Ureter (tissue), 1 donor: Measurements from ENCODE around the gene PDE11A. TPM values are rescaled to one million over a fixed set of nuclear protein-coding genes. Genes with fewer than 3 reads are reported as not detected.

Experiments used
- DNase-seq: peaks from one replicate; pipeline ENCODE4 v3.0.0-alpha.2; 2020; ENCODE audit warnings: low spot score
- total RNA-seq: library from RNA; stranded (reverse); gene quantifications from one replicate; pipeline ENCODE4 v1.2.4, GENCODE V29; 2023
- donor health status: DM: yes; HTN: yes; CAD: no.

The PDE11A gene
- total RNA-seq, 1 donor from 2014 or later = 2.2 TPM

DNA sequence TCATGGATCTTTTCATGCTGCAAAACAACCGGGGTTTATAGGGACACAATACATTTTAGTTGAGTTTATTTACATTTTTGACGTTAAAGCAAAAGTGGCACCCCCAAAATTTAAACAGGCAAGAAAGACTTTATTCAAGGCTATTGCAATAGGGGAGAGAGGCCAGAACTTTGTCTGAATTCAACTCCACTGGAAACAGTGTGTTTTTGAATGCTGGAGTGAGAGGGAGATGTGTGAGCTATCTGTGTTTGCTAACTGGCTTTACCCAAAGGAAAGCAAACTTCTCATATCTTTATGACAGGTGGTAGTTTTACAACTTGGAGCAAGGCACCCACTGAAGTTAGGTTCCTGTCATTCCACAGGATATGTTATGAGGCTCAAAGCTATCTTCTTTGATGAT is 472.6 kb downstream of the PDE11A start:
- DNase-seq = no peak

DNA sequence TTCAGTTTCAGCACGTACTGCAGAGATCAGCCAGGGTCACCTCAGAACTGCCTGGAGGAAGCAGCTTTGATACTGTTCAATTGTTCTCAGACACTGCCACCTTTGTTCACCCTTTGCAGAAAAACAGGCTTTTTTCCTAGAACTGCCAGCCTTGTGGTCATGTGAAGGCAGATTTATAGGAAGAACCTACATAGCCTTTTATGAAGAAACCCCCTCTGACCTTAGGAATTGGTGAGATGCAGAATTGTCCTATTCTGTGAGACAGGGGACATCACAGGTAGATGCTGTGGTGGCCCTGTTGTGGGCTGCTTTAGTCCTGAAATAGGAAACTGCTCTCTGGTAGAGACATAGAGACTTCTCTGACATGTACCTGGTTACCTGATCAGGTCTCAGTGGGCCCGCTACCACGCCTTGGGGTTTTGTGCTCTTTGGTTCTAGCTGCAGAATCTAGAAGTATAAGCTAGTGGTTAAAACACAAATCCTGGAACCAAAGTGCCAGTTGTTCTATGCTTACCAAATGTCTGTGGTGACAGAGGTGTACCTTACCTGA is 473.4 kb downstream of the PDE11A start:
- no peak for DNase-seq

DNA sequence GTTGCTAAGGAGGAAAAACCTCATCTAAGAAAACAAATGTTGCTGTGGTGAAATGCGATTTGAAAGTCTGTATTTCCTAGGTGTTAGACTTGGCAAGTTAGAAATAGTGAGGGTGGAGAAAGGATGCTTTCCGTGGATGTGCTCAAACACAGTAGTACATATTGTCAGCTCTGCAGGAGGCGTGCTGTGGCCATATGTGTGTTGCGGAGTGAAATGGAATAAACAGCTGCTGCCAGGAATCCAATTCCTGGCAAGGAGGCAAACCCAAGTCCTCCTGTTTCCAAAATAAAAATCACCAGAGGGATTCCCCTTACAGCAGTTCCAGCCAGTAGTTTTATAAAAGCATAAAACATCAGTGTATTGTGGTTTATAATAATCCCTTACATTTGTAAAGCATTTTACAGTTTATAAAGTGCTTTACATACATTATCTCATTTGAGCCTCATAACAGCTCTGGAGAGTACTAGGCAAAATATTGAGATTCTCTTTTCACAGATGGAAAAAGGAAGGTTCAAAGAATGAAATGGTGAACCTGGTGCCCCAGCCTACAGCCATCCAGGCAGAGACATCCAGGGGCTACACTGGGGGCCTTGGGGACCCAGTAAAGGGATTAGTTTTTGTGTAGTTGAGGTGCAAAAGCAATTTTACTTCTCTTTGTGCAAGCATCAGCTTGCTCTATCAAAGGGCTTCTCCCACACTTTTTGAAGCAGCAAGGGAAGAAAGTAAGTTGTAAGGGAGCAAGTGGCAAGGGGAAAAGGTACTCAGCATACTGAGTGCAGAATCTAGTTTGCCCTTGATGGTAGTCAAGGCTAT is 474.0 kb downstream of the PDE11A start:
- no peak for DNase-seq

DNA sequence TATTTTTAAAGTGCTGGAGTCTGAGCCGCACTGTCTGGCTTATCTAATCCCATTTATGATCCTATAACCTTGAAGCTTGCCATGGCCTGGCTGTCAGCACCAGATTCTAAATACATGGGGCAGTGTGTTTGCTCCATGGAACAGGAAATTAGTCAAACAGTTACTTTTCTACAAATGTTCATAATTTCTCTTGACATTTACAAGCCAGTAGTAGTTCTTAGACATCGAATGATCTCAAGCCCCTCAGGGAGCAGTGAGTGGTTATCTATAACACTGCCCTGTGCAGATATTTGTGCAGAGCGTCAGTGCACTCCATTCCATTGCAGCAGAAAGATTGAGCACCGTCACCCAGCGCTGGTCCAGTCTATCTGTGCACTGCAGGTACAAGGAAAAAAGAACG is 474.8 kb downstream of the PDE11A start:
- no peak for DNase-seq

DNA sequence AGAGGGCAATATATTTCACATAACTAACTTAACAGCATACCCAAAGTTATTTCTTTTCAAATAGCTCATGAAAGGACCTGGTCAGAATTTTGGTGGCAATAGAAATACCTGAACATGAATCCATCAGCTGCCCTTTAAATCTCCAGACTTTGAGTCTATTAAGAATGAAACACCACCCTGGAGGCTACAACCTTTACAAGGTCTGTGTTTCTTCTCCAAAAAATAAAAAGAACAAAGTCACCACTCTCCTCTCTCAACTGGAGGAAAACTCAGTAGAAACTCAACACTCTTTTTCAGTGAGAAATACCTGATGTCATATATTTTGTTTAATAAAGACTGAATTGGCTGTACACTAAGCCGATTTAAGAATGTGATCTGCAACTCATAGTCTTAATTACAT is 475.7 kb downstream of the PDE11A start:
- no peak for DNase-seq

DNA sequence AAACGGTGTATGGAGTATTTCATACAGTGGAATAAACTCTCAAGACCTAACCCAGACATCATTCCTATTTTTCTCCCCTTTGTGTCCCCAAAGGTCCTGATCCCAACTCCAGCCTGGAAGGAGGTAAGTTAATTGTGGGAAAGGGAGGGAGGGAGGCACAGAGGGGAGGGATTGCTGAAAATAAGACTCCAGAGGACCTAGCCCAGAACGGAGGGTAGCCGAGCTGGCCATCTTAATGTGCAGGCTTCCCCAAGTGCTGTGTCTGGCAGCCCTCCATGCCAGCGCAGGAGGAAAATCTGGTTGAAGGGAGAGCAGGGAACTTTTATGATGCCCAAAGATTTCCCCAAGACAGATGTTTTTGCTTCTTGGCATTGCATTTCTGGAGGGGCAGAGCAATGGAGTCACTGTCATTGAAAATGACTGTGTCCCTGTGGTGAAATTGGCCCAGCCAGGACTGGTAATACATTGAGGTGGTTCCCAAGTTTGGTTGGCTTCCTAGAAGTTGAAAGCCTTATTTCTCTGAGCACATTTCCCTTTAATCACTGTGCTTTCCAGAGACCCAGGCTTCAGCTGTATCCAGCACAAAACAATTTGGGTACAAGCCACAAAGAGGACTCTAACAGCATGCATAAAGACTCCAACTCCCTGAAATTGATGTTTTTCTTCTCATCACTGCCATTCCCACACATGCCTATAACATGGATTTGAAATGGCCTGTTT is 477.3 kb downstream of the PDE11A start:
- no peak for DNase-seq

DNA sequence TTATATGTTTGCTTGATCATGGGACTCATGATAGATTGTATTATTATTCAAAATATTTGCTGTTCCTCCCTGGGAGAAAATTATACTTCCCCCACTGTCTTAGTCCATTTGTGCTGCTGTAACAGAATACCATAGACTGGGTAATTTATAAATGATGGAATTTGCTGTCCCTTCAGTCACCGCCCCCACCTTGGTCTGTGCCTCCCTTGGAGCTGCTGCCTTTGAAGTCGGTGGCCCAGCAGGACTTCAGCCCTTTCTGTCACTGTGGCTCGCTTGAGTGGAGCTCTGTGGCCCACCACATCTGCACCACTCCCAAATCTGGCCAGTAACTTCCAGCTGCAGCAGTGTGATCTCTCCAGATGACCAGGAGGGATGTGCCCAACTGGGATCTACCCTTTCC is 479.2 kb downstream of the PDE11A start:
- no peak for DNase-seq

DNA sequence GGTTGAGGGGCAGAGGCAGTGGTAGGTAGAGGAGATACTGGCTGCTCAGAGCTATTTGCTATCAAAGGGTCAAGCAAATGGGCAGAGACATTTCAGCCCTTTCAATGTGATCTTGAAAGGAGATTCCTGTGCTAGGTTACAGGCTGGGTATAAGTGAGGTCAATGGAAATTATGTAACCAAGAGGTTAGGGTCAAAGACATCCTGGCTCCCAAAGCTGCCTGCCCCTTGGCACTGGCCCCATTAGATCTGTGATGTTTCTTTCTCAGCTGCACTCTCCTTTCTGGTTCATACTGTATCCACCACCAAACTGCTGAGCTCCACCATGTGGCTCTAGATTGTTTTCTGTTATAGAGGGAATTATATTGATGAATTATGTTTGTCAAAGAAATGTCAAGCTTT is 479.6 kb downstream of the PDE11A start:
- DNase-seq = no peak

DNA sequence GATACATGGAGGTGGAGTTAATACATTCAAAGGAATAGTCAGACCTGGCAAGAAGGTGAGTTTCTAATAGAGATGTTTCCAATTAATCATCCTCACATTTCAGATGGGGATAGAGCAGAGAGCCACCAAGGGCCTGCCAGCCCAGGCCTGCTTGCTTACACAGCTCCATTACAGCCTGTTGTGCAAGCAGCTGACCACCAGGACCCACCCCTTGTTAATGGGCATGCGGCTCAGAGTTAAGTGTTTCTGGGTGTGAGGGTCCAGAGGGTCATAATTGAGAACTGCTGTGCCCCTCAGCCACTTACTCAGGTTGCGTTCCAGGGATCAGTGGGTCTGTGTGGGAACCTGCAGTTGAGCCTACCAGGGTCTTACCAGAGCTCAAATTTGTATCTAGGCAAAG is 480.2 kb downstream of the PDE11A start:
- DNase-seq = no peak

DNA sequence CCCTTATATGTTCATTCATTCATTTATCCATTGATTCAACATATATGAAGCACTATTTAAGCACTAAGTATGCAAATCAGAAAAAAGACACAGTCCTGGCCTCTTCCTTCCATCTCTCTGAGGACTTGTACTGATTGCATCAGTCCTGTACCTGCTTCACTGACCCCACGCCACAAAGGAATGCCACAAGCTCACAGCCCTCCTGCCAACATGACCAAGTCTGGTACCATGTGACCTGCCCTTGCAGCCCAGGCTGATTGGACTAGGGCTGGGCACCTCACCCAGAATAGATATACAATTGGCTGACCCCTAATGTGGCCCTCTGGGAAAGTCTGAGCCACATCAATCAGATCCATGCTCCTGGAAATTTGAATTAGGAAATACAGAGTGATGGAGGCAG is 483.4 kb downstream of the PDE11A start:
- DNase-seq = no peak

DNA sequence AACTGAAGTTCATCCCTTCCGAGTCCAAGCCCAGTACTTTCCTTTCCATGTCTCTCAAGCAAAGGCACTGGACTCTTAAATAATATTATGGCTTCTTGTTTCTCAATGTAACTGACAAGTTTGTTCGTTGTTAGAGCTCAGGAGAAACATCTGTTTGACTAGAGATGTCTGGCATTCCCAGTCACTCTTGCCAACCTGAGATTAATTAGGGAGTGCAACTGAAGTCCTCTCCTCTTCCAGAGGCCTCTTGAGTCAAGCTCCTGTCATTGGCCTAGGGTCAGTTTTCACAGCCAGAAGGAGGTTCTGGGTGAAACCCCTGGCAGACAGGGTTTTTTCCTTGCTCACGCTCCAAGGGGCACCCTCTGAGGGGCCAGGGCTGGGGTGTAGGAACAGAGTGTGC is 483.9 kb downstream of the PDE11A start:
- no peak for DNase-seq

DNA sequence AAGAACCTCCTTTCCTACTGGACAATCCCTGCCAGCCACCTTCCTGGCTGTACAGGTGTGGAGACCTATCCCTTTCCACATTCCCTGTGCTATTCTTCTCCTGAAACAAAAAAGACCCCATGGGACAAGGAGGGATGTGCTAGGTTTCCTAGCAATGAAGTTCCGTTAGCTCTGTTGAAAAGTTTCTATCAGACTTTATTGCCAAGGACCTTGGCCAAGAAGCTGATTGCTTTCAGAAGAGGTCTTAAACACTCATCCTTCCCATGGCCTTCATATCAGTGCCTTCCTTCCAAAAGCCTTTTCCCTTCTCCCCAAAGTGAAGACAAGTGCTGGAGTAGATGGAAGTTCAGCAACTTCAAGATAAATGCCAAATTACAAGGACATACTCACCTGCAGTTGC is 485.2 kb downstream of the PDE11A start:
- DNase-seq = no peak

DNA sequence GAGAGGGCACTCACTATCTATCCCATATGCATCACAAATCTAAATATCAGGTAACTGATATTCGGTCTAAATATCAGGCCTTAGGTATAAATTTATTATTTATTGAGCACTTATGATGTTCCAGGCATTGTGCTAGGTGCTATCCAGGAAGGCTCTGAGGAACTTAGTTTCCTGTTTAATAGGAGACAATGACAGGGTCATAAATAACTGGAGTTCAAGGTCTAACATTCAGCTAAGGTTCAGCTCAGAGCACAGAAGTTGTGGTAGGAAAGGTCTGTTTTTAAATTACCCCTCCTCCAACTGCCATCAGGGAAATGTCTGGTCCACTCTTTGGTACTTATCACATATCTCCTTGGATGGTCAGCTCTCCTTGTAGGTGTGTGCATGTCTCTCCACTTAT is 486.4 kb downstream of the PDE11A start:
- no peak for DNase-seq

DNA sequence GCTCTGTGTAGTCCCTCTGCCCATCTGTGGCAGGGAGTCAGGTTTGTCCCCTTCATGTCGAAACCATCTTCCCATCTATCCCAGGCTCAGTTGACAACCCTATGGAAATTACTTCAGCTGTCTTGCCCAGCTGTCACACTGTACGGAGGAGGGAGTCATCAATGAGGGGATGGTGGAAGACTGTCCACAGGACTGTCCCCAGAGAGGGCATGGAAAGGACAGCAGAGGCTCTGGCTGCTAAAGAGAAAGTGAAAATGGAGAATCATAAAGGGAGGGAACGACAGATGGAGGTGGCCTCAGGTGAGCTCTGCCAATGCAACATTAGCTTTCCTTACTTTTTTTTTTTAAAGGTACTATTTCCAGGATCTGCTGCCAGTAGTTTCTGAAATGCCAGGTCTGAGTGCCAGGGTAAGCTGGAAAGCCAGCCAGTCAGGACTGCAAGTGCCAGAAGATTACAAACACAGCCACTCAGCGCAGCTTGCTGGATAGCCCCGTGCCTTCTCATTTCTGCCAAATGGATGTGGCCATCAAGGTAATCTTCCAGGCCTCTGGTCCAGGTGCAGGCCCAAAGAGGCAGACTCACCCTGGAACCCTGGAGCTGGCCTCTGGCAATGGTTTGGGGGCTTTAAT is 487.2 kb downstream of the PDE11A start:
- DNase-seq = no peak

DNA sequence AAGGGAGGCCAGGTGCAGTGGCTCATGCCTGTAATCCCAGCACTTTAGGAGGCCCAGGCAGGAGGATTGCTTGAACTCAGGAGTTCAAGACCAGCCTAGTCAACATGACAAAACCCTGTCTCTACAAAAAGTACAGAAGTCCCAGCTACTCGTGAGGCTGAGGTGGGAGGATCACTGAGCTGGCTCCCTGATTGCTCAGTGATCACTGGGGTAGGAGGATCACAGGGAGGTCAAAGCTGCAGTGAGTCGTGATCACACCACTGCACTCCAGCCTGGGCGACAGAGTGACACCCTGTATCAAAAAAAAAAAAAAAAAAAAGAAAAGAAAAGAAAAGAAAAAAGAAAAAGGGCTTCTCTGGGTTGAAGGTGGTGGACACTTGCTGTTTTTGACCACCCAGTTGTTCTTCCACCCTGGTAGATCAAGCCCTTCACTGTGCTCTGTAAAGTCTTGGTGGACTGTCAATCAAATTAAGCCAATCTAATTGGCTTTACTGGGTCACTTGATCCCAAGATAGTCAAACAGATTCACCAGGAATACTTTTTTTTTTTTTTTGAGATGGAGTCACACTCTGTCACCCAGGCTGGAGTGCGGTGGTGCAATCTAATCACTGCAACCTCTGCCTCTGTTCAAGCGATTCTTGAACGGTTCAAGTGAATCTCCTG is 488.4 kb downstream of the PDE11A start:
- DNase-seq = no peak

DNA sequence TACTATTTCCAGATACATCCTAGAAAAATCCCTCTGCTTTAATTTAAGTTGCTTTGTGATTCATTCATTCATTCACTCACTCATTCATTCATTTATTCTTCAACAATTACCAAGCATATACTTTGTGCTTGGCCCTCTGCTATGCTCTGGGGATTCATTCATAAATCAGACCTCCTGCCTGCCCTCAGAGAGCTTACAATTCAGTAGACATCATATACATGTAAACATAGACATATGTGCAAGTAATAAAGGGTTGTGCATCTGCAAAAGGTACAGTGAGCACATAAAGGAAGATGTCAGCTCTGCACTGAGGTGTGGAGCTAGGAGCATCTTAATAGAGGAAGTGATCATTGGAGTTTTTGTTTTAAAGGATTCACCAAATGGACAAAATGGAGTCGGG is 490.6 kb downstream of the PDE11A start:
- no peak for DNase-seq

DNA sequence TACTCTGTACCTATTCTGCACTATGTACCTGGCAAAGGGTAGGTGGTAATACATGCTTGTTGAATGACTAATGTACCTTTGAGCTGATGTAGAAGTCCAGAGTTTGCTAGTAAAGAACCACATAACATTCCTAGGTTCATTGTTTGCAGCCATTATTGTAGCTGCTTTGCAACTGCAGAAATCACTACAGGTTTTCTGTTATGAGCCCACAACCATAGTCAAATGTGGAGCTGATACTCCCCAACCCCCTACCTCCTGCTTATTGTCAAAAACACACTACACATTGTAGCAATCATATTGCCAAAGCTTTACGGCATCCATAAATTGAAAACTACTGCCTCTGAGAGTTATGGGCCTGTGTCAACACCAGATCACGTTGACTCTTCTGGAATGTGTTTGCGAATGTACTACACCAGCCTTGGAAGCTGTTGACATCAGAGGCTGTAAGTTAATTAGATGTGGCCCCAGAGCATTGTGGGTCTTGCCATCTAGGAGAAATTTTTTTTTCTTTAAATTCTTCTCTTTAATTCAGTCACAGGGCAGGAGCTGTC is 493.0 kb downstream of the PDE11A start:
- DNase-seq = no peak

DNA sequence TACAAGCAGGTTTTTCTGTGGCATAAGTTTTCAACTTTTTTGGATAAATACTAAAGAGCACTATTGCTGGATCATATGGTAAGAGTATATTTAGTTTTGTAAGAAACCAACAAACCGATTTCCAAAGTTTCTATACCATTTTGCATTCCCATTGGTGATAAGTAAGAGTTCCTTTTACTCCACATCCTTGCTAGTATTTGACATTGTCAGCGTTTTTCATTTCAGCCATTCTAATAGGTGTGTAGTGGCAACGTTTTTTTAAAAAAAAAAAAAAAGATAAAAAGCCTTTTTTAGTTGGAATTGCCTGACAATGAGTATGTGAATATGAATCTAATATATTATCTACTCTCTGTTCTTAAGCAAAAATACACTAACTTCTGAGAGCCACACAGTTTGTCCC is 494.1 kb downstream of the PDE11A start:
- no peak for DNase-seq

DNA sequence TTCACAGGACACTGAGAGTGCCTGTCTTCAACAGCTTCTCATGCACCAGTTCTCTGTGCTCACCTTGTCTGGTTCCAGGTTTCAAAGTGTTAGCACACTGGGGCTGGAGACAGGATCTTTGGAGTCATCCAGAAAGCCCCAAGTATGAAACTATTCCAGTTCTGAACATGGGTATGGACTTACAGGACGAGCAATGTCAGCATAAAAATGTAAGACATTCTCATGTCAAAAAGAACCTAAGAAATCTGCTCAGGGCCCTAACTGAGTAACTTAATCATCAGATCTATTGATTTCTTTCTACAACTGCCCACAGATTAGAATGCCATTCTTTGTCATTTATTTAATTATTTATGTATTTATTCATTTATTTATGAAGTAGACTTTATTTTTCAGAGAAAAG is 495.5 kb downstream of the PDE11A start:
- no peak for DNase-seq

DNA sequence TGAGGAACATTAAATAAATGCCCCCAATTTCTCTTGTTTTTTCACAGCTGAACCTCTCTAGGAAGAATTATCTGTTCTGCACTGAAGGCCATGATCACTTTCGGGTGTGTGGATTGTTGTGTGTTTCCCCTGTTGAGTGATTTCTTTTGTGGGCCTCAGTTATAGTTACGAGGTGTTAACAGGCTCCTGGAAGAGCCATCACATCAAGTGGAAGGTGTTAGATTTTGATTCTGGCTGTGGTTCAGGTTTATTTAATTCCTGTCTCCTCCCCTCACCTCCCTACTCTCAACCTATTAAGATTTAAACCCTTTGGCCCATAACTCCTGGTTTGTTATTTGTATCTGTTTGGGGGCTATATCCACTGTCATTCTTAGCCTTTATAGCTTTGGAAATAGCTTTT is 497.2 kb downstream of the PDE11A start:
- no peak for DNase-seq

DNA sequence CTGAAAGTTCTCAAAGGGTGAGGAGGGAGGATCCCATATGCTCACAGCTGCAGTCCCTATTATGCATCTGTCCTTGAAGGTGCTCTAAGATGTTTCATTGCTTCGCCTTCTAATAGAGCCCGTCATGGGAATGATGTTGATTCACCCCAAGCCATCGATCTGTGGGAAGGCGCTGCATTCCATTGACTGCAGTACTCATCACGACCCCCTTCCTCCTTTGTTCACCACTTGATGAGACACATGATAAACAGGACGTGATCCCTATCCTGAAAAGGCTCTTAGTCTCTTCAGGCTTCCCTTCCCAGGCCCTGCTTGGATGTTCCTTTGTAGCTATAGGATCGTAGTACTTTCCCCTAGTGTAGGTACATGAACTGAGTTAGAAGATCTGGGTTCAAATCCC is 498.2 kb downstream of the PDE11A start:
- no peak for DNase-seq
